SK-N-SH (cell line): ENCODE data around the gene CRTC3. TPM values are rescaled to one million over a fixed set of nuclear protein-coding genes. Genes with fewer than 3 reads are reported as not detected.

ENCODE experiments used
- CTCF ChIA-PET: fragments of 300-600, 350-600 bp; formaldehyde crosslinking; extraction: SDS; loops from one replicate; lab custom pipeline; 2021; lab: Yijun Ruan, JAX
- POLR2A ChIA-PET: fragments of 350-600 bp; sonication (Branson Sonifier 250); formaldehyde crosslinking; extraction: SDS; loops from one replicate; lab custom pipeline; 2020; ENCODE audit warnings: antibody characterized with exemption, inconsistent platforms; lab: Yijun Ruan, JAX
- DNase-seq: peaks from one replicate; pipeline ENCODE4 v3.0.0; 2012
- H2AFZ ChIP-seq: fragments of 200-600 bp; sonication (generic); 2 replicates; pipeline ENCODE4 v1.8.1; 2016; ENCODE audit warnings: antibody characterized with exemption, mild to moderate bottlenecking, low read depth
- H3F3A ChIP-seq: fragments of 200-600 bp; sonication (generic); replicated peaks from 2 replicates; pipeline ENCODE3; 2016; ENCODE audit warnings: antibody characterized with exemption, mild to moderate bottlenecking; ENCODE audit not compliant: insufficient read depth
- H3K27ac ChIP-seq, 2 experiments: fragments of 200-500 bp in 1 of 2; fragments of 200-600 bp in 1 of 2; sonication (Bioruptor generic) in 1 of 2; sonication (generic), shearing (Covaris generic) in 1 of 2; 2 replicates each; pipeline versions ENCODE4 v1.5.1 to v1.6.1; 2014 to 2016; ENCODE audit warnings: low read depth in 2 of 2, inconsistent platforms in 1 of 2, low read length in 1 of 2, mild to moderate bottlenecking in 1 of 2, mixed read lengths in 1 of 2
- H3K27me3 ChIP-seq: fragments of 200-600 bp; sonication (generic), shearing (Covaris generic); 2 replicates; pipeline ENCODE4 v1.6.1; 2016; ENCODE audit warnings: mixed run types; ENCODE audit not compliant: insufficient read depth
- H3K36me3 ChIP-seq, 2 experiments: fragments of 200-500 bp in 1 of 2; fragments of 200-600 bp in 1 of 2; sonication (Bioruptor generic) in 1 of 2; sonication (generic) in 1 of 2; replicated peaks in 1 of 2; 2 replicates each; pipeline versions ENCODE3 to v1.5.1; 2014 to 2016; ENCODE audit warnings: low read length in 1 of 2, mild to moderate bottlenecking in 1 of 2; ENCODE audit not compliant: insufficient read depth in 2 of 2, control insufficient read depth in 1 of 2
- H3K4me1 ChIP-seq, 2 experiments: fragments of 200-500 bp in 1 of 2; fragments of 200-600 bp in 1 of 2; sonication (Bioruptor generic) in 1 of 2; sonication (generic), shearing (Covaris generic) in 1 of 2; 2 replicates each; pipeline versions ENCODE4 v1.5.1 to v1.6.1; 2014 to 2016; ENCODE audit warnings: low read depth in 1 of 2, low read length in 1 of 2, mixed run types in 1 of 2; ENCODE audit not compliant: insufficient read depth in 2 of 2, control insufficient read depth in 1 of 2
- H3K4me2 ChIP-seq: fragments of 200-600 bp; sonication (generic), shearing (Covaris generic); 2 replicates; pipeline ENCODE4 v1.6.1; 2017; ENCODE audit warnings: mixed run types
- H3K4me3 ChIP-seq, 2 experiments: fragments of 200-500 bp in 1 of 2; fragments of 200-600 bp in 1 of 2; sonication (Bioruptor generic) in 1 of 2; sonication (generic), shearing (Covaris generic) in 1 of 2; 2 replicates each; pipeline versions ENCODE4 v1.5.1 to v1.8.1; 2014 to 2016; ENCODE audit warnings: low read depth in 2 of 2, inconsistent platforms in 1 of 2, low read length in 1 of 2, mild to moderate bottlenecking in 1 of 2, mixed read lengths in 1 of 2, moderate library complexity in 1 of 2
- H3K79me2 ChIP-seq: fragments of 200-600 bp; sonication (generic); 2 replicates; pipeline ENCODE4 v1.8.1; 2017; ENCODE audit warnings: mild to moderate bottlenecking; ENCODE audit not compliant: insufficient read depth
- H3K9ac ChIP-seq: fragments of 200-600 bp; sonication (generic); 2 replicates; pipeline ENCODE4 v1.6.1; 2017; ENCODE audit warnings: mixed run types
- H3K9me2 ChIP-seq: fragments of 200-600 bp; sonication (generic); 2 replicates; pipeline ENCODE4 v1.6.1; 2017; ENCODE audit warnings: mixed run types
- H3K9me3 ChIP-seq: fragments of 200-600 bp; sonication (generic); 2 replicates; pipeline ENCODE4 v1.6.1; 2017; ENCODE audit warnings: mixed run types, mild to moderate bottlenecking, moderate library complexity
- H4K20me1 ChIP-seq: fragments of 200-600 bp; sonication (generic); 2 replicates; pipeline ENCODE4 v1.6.1; 2017; ENCODE audit warnings: mild to moderate bottlenecking, mixed run types; ENCODE audit not compliant: insufficient read depth
- FOSL2 ChIP-seq: IDR thresholded peaks from 2 replicates; pipeline ENCODE4 v1.4.0; 2012; ENCODE audit warnings: low read depth, mild to moderate bottlenecking, moderate library complexity, borderline replicate concordance
- FOXM1 ChIP-seq: IDR thresholded peaks from 2 replicates; pipeline ENCODE4 v1.4.0; 2012; ENCODE audit warnings: low read depth, mild to moderate bottlenecking
- GATA2 ChIP-seq: sonication (generic); formaldehyde crosslinking; IDR thresholded peaks from 2 replicates; pipeline ENCODE4 v1.5.0; 2020; ENCODE audit warnings: mild to moderate bottlenecking, missing genetic modification reagents
- MEF2A ChIP-seq: IDR thresholded peaks from 2 replicates; pipeline ENCODE4 v1.4.0; 2012; ENCODE audit warnings: low read depth, borderline replicate concordance
- NRF1 ChIP-seq: IDR thresholded peaks from 2 replicates; pipeline ENCODE4 v1.6.1; 2012; ENCODE audit warnings: low read depth, mild to moderate bottlenecking, low read length
- POLR2AphosphoS5 ChIP-seq: IDR thresholded peaks from 2 replicates; pipeline ENCODE4 v1.6.1; 2012; ENCODE audit warnings: low read depth, low read length
- RAD21 ChIP-seq: IDR thresholded peaks from 2 replicates; pipeline ENCODE4 v1.6.1; 2012; ENCODE audit warnings: mild to moderate bottlenecking, low read length
- RFX5 ChIP-seq: IDR thresholded peaks from 2 replicates; pipeline ENCODE4 v1.6.1; 2012; ENCODE audit warnings: mild to moderate bottlenecking, improper control_type of control experiment, low read length
- SIN3A ChIP-seq: IDR thresholded peaks from 2 replicates; pipeline ENCODE4 v1.6.1; 2012; ENCODE audit warnings: low read depth, mild to moderate bottlenecking, low read length, moderate library complexity, borderline replicate concordance
- TAF1 ChIP-seq: IDR thresholded peaks from 2 replicates; pipeline ENCODE4 v1.6.1; 2012; ENCODE audit warnings: low read depth, mild to moderate bottlenecking, low read length, moderate library complexity, borderline replicate concordance
- TEAD4 ChIP-seq: IDR thresholded peaks from 2 replicates; pipeline ENCODE4 v1.4.0; 2012; ENCODE audit warnings: mild to moderate bottlenecking, borderline replicate concordance; ENCODE audit not compliant: insufficient read depth
- YY1 ChIP-seq: IDR thresholded peaks from 2 replicates; pipeline ENCODE4 v1.4.0; 2012; ENCODE audit warnings: low read depth, mild to moderate bottlenecking
- WGBS: methylation state at CpG from one replicate; pipeline ENCODE4 v1.1.6; 2017; ENCODE audit warnings: low lambda C conversion rate; 5-methylcytosine and 5-hydroxymethylcytosine counted together
- polyA plus RNA-seq, 3 experiments: library from polyadenylated mRNA; depleted of rRNA; stranded (reverse); fragments of >200 nt; gene quantifications; 2 replicates each; pipeline ENCODE4 v1.2.3, GENCODE V29; 2012
- TF ChIP-seq, protein P1 (sequence below): fragments of 200-600 bp; sonication (generic); IDR thresholded peaks from 2 replicates; pipeline ENCODE4 v1.6.1; 2017; ENCODE audit warnings: antibody characterized with exemption, mild to moderate bottlenecking, moderate library complexity
- TF ChIP-seq, protein P2 (sequence below): IDR thresholded peaks from 2 replicates; pipeline ENCODE4 v1.6.1; 2012; ENCODE audit warnings: mild to moderate bottlenecking, low read depth, low read length, moderate library complexity
- TF ChIP-seq, protein P3 (sequence below): IDR thresholded peaks from 2 replicates; pipeline ENCODE4 v1.4.0; 2012; ENCODE audit warnings: low read depth, borderline replicate concordance

The CRTC3 gene
- polyA plus RNA-seq, 1 of the 3 experiments (the other 2 are of a cell fraction), result 16.7 TPM

DNA sequence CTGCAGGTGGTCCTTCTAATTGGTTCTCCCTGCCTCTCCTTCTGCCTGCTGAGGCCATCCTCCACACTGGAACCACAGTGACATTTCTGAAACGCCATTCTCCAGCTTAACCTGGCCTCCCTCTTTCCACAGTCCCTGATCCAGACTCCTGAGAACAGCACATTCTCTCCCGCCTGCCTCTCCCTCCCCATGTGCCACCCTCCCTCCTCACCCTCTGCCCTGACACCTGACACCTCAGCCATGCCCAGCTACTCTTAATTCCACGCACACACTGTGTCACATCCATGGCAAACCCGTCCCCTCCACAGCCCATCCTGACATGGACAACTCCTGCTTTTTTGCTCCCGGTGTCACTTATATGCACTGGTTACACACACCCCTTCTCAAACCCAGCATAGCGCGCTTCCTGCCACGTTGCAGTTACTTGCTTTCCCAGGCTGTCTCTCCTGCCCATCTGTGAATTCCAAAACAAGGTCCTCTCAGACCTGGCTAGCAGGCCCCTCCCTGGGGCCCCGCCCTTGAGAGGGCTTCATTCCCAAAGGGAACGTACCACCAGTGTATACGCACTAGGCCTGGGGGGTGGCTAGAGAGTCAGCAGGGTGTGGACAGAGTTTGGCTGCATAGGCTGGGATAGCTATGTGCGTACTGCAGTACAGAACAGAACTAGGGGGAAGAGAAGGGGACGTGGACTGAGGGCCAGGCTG is 94.7 kb downstream of the CRTC3 start:
- no peaks in the 10 kb centered on the region for H3F3A ChIP-seq
- H3K4me1 ChIP-seq, result no peaks in the 10 kb centered on the region
- no peak overlapping the region for H3K4me3 ChIP-seq
- CTCF ChIA-PET, result no interaction called here
- H3K27me3 ChIP-seq, result no peaks in the 10 kb centered on the region
- H3K9me2 ChIP-seq, result no peaks in the 10 kb centered on the region
- no peaks in the 10 kb centered on the region for H4K20me1 ChIP-seq
- no peak overlapping the region for H3K27ac ChIP-seq
- whole genome bisulfite sequencing, result 91% methylated on average over 13 of the region's 13 CpGs
- H3K9me3 ChIP-seq, result no peaks in the 10 kb centered on the region
- no peak for TF ChIP-seq MEF2A
- TF ChIP-seq, protein P1, sequence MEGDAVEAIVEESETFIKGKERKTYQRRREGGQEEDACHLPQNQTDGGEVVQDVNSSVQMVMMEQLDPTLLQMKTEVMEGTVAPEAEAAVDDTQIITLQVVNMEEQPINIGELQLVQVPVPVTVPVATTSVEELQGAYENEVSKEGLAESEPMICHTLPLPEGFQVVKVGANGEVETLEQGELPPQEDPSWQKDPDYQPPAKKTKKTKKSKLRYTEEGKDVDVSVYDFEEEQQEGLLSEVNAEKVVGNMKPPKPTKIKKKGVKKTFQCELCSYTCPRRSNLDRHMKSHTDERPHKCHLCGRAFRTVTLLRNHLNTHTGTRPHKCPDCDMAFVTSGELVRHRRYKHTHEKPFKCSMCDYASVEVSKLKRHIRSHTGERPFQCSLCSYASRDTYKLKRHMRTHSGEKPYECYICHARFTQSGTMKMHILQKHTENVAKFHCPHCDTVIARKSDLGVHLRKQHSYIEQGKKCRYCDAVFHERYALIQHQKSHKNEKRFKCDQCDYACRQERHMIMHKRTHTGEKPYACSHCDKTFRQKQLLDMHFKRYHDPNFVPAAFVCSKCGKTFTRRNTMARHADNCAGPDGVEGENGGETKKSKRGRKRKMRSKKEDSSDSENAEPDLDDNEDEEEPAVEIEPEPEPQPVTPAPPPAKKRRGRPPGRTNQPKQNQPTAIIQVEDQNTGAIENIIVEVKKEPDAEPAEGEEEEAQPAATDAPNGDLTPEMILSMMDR, result no peak
- no peak for TF ChIP-seq TEAD4
- TF ChIP-seq FOSL2, result no peak
- TF ChIP-seq TAF1, result no peak
- no peak for TF ChIP-seq FOXM1
- no peak for TF ChIP-seq YY1
- no peak for TF ChIP-seq POLR2AphosphoS5
- no peak for TF ChIP-seq GATA2 (CRISPR knock-in tag)
- TF ChIP-seq SIN3A, result no peak
- no peak for TF ChIP-seq RFX5
- TF ChIP-seq, protein P2, sequence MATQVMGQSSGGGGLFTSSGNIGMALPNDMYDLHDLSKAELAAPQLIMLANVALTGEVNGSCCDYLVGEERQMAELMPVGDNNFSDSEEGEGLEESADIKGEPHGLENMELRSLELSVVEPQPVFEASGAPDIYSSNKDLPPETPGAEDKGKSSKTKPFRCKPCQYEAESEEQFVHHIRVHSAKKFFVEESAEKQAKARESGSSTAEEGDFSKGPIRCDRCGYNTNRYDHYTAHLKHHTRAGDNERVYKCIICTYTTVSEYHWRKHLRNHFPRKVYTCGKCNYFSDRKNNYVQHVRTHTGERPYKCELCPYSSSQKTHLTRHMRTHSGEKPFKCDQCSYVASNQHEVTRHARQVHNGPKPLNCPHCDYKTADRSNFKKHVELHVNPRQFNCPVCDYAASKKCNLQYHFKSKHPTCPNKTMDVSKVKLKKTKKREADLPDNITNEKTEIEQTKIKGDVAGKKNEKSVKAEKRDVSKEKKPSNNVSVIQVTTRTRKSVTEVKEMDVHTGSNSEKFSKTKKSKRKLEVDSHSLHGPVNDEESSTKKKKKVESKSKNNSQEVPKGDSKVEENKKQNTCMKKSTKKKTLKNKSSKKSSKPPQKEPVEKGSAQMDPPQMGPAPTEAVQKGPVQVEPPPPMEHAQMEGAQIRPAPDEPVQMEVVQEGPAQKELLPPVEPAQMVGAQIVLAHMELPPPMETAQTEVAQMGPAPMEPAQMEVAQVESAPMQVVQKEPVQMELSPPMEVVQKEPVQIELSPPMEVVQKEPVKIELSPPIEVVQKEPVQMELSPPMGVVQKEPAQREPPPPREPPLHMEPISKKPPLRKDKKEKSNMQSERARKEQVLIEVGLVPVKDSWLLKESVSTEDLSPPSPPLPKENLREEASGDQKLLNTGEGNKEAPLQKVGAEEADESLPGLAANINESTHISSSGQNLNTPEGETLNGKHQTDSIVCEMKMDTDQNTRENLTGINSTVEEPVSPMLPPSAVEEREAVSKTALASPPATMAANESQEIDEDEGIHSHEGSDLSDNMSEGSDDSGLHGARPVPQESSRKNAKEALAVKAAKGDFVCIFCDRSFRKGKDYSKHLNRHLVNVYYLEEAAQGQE, result no peak
- no peak for TF ChIP-seq NRF1
- TF ChIP-seq, protein P3, sequence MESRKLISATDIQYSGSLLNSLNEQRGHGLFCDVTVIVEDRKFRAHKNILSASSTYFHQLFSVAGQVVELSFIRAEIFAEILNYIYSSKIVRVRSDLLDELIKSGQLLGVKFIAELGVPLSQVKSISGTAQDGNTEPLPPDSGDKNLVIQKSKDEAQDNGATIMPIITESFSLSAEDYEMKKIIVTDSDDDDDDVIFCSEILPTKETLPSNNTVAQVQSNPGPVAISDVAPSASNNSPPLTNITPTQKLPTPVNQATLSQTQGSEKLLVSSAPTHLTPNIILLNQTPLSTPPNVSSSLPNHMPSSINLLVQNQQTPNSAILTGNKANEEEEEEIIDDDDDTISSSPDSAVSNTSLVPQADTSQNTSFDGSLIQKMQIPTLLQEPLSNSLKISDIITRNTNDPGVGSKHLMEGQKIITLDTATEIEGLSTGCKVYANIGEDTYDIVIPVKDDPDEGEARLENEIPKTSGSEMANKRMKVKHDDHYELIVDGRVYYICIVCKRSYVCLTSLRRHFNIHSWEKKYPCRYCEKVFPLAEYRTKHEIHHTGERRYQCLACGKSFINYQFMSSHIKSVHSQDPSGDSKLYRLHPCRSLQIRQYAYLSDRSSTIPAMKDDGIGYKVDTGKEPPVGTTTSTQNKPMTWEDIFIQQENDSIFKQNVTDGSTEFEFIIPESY, result no peak
- TF ChIP-seq RAD21, result no peak
- TF ChIP-seq, all 33 proteins: peak for 0
- Histone ChIP-seq H3K36me3 (peaks cover 45 to 62% of the 10 kb centered on the region in 2 experiments), H3K4me2 (no peak overlapping the region), H3K9ac (no peak overlapping the region), H2AFZ (no peak overlapping the region), H3K79me2 (no peaks in the 10 kb centered on the region)
- POLR2A ChIA-PET, result no interaction called here
- no peak for DNase-seq
